Measurements from ENCODE around the gene PRPF40B. TPM values are rescaled to one million over a fixed set of nuclear protein-coding genes. Genes with fewer than 3 reads are reported as not detected.

The PRPF40B gene
- total and polyA plus RNA-seq, 2 of the 13 experiments (the other 11 are each of a cell fraction or from before 2014, with no cell fraction given) = 5.0 to 7.8 TPM

DNA sequence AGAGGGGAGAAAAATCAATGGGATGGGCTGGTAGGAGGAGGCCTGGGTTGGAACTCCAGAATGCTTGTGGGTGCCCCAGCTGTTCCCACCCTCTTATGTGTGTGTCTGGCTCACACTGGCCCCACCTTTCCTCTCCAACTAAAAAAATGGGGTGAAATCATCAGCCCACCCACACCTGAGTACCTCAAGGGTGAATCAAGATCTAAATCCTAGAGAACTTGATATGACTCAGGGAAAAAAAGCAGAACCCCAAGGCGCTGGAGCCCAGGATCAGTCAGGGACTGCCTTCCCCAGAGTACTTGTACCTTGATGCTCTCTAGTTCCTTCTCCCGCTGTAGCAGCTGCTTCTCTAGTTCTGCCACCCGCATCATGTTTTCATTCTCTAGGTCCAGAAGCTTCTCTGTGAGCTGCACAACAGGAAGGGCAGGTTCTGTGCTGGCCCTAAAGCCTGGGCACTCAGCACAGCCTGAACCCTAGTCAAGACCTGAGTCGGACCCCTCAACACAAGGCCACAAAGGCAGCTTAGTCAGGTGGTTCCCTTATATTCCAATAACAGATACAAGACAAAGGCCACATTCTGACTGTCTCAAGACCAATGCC lies 29.7 kb downstream of the PRPF40B start:
- Histone ChIP-seq H2AFZ (ENCODE audit: low read length) (no peak overlapping the region), H3K4me3 (replicated peaks in 1 of 3; ENCODE audit: insufficient read depth in 1 of 3, low read depth in 2 of 3, low read length in 3 of 3) (no peak overlapping the region), H4K20me1 (ENCODE audit: insufficient read depth, low read length) (no peaks in the 10 kb centered on the region), H3K4me2 (ENCODE audit: low read depth, low read length) (no peak overlapping the region), H3K79me2 (ENCODE audit: insufficient read depth, low read length) (no peaks in the 10 kb centered on the region), H3K9ac (ENCODE audit: insufficient read depth, low read depth, low read length) (no peak overlapping the region), H3K4me1 (ENCODE audit: insufficient read depth, low read length) (peaks cover 33% of the 10 kb centered on the region), H3K27ac (ENCODE audit: extremely low read length, insufficient read depth, low read length) (no peak overlapping the region), H3K9me3 (ENCODE audit: low read length) (no peaks in the 10 kb centered on the region), H3K36me3 (replicated peaks in 1 of 2; ENCODE audit: control insufficient read depth in 1 of 2, insufficient read depth in 2 of 2, low read length in 2 of 2) (no peaks in the 10 kb centered on the region), H3K27me3 (ENCODE audit: control insufficient read depth in 1 of 2, insufficient read depth in 2 of 2, low read length in 2 of 2) (peaks cover 0 to 2% of the 10 kb centered on the region in 2 experiments; a peak in 1 of 5 replicates)
- CTCF ChIA-PET (ENCODE audit: low intra/inter-chr PET ratio, low total read pairs) = no interaction called here
- DNase-seq (ENCODE audit: low spot score) = no peak
- no TSS peak for BruUV-seq (replicated peaks)
- WGBS (ENCODE audit: low lambda C conversion rate) = 72% methylated on average over 4 of the region's 4 CpGs
- POLR2A ChIA-PET = no interaction called here
- FAIRE-seq = no peak
- ATAC-seq = no peak
- in situ Hi-C loops (cut with HindIII; ENCODE audit: extremely low pct_ligation_motif_present, low pct_unique_long_range_greater_than_20kb) (no loop called here), intact Hi-C loops (cut with micrococcal nuclease; ENCODE audit: unreplicated experiment) (no loop called here)
- TF ChIP-seq, protein P1, sequence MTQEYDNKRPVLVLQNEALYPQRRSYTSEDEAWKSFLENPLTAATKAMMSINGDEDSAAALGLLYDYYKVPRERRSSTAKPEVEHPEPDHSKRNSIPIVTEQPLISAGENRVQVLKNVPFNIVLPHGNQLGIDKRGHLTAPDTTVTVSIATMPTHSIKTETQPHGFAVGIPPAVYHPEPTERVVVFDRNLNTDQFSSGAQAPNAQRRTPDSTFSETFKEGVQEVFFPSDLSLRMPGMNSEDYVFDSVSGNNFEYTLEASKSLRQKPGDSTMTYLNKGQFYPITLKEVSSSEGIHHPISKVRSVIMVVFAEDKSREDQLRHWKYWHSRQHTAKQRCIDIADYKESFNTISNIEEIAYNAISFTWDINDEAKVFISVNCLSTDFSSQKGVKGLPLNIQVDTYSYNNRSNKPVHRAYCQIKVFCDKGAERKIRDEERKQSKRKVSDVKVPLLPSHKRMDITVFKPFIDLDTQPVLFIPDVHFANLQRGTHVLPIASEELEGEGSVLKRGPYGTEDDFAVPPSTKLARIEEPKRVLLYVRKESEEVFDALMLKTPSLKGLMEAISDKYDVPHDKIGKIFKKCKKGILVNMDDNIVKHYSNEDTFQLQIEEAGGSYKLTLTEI (CRISPR knock-in tag; conservative IDR thresholded peaks at IDR 0.05) = no peak
- TF ChIP-seq DMAP1 (CRISPR knock-in tag; IDR thresholded peaks at IDR 0.05) (no peak), ATM (IDR thresholded peaks at IDR 0.05; ENCODE audit: borderline replicate concordance) (no peak)
- TF ChIP-seq, protein P2, sequence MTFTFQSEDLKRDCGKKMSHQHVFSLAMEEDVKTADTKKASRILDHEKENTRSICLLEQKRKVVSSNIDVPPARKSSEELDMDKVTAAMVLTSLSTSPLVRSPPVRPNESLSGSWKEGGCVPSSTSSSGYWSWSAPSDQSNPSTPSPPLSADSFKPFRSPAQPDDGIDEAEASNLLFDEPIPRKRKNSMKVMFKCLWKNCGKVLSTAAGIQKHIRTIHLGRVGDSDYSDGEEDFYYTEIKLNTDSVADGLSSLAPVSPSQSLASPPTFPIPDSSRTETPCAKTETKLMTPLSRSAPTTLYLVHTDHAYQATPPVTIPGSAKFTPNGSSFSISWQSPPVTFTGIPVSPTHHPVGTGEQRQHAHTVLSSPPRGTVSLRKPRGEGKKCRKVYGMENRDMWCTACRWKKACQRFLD (CRISPR knock-in tag; IDR thresholded peaks at IDR 0.05; ENCODE audit: borderline replicate concordance) = no peak
- TF ChIP-seq, protein P3, sequence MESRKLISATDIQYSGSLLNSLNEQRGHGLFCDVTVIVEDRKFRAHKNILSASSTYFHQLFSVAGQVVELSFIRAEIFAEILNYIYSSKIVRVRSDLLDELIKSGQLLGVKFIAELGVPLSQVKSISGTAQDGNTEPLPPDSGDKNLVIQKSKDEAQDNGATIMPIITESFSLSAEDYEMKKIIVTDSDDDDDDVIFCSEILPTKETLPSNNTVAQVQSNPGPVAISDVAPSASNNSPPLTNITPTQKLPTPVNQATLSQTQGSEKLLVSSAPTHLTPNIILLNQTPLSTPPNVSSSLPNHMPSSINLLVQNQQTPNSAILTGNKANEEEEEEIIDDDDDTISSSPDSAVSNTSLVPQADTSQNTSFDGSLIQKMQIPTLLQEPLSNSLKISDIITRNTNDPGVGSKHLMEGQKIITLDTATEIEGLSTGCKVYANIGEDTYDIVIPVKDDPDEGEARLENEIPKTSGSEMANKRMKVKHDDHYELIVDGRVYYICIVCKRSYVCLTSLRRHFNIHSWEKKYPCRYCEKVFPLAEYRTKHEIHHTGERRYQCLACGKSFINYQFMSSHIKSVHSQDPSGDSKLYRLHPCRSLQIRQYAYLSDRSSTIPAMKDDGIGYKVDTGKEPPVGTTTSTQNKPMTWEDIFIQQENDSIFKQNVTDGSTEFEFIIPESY (CRISPR knock-in tag; IDR thresholded peaks at IDR 0.05) = no peak
- TF ChIP-seq, protein P4, sequence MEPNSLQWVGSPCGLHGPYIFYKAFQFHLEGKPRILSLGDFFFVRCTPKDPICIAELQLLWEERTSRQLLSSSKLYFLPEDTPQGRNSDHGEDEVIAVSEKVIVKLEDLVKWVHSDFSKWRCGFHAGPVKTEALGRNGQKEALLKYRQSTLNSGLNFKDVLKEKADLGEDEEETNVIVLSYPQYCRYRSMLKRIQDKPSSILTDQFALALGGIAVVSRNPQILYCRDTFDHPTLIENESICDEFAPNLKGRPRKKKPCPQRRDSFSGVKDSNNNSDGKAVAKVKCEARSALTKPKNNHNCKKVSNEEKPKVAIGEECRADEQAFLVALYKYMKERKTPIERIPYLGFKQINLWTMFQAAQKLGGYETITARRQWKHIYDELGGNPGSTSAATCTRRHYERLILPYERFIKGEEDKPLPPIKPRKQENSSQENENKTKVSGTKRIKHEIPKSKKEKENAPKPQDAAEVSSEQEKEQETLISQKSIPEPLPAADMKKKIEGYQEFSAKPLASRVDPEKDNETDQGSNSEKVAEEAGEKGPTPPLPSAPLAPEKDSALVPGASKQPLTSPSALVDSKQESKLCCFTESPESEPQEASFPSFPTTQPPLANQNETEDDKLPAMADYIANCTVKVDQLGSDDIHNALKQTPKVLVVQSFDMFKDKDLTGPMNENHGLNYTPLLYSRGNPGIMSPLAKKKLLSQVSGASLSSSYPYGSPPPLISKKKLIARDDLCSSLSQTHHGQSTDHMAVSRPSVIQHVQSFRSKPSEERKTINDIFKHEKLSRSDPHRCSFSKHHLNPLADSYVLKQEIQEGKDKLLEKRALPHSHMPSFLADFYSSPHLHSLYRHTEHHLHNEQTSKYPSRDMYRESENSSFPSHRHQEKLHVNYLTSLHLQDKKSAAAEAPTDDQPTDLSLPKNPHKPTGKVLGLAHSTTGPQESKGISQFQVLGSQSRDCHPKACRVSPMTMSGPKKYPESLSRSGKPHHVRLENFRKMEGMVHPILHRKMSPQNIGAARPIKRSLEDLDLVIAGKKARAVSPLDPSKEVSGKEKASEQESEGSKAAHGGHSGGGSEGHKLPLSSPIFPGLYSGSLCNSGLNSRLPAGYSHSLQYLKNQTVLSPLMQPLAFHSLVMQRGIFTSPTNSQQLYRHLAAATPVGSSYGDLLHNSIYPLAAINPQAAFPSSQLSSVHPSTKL (CRISPR knock-in tag; IDR thresholded peaks at IDR 0.05) = no peak
- TF ChIP-seq, protein P5, sequence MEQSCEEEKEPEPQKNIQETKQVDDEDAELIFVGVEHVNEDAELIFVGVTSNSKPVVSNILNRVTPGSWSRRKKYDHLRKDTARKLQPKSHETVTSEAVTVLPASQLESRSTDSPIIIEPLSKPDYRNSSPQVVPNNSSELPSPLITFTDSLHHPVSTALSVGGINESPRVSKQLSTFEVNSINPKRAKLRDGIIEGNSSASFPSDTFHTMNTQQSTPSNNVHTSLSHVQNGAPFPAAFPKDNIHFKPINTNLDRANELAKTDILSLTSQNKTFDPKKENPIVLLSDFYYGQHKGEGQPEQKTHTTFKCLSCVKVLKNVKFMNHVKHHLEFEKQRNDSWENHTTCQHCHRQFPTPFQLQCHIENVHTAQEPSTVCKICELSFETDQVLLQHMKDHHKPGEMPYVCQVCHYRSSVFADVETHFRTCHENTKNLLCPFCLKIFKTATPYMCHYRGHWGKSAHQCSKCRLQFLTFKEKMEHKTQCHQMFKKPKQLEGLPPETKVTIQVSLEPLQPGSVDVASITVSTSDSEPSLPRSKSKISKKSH (CRISPR knock-in tag; IDR thresholded peaks at IDR 0.05; ENCODE audit: borderline replicate concordance) = no peak
- TF ChIP-seq, protein P6, sequence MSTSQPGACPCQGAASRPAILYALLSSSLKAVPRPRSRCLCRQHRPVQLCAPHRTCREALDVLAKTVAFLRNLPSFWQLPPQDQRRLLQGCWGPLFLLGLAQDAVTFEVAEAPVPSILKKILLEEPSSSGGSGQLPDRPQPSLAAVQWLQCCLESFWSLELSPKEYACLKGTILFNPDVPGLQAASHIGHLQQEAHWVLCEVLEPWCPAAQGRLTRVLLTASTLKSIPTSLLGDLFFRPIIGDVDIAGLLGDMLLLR (CRISPR knock-in tag; IDR thresholded peaks at IDR 0.05) = no peak

Measured in HepG2 (cell line).